Activated naive CD4-positive, alpha-beta T cell treated with anti-CD3 and anti-CD28 coated beads for 36 hours (primary cell): ENCODE data around the gene JARID2. TPM values are rescaled to one million over a fixed set of nuclear protein-coding genes. Genes with fewer than 3 reads are reported as not detected.

ENCODE experiments used
- CTCF ChIA-PET: fragments of 350-600 bp; sonication (Branson Sonifier 250); formaldehyde crosslinking; loops from one replicate; lab custom pipeline; 2021; ENCODE audit warnings: antibody characterized with exemption; lab: Charles Lee
- DNase-seq: peaks from one replicate; pipeline ENCODE4 v3.0.0-alpha.2; 2020
- H3K27ac Mint-ChIP-seq: one replicate; pipeline ENCODE4 v1.8.0; 2021; ENCODE audit warnings: mild to moderate bottlenecking, mixed read lengths
- H3K27me3 Mint-ChIP-seq: one replicate; pipeline ENCODE4 v1.8.0; 2021; ENCODE audit warnings: low read depth, mixed read lengths
- H3K36me3 Mint-ChIP-seq: one replicate; pipeline ENCODE4 v1.8.0; 2021; ENCODE audit warnings: low read depth, mixed read lengths
- H3K4me1 Mint-ChIP-seq: one replicate; pipeline ENCODE4 v1.8.0; 2021; ENCODE audit warnings: low read depth, mixed read lengths
- H3K4me3 Mint-ChIP-seq: one replicate; pipeline ENCODE4 v1.8.0; 2021; ENCODE audit warnings: mild to moderate bottlenecking, moderate library complexity, mixed read lengths
- H3K9me3 Mint-ChIP-seq: one replicate; pipeline ENCODE4 v1.8.0; 2021; ENCODE audit warnings: mixed read lengths
- intact Hi-C: fragments of 100-400 bp; cut with micrococcal nuclease; formaldehyde crosslinking; loops from one replicate; pipeline ENCODE4 v1.15.1; 2023
- total RNA-seq, 2 experiments: library from RNA; stranded (reverse); gene quantifications; one replicate each; pipeline ENCODE4 v1.2.3, GENCODE V29; 2021

JARID2 gene
- total RNA-seq: 10 to 100 TPM; 26.6 to 27.7 TPM

GRCh38 chr6:15245361-15246216 lies at the start of gene JARID2:
Gene JARID2, plus strand, starts transcription at chr6:15246069. Its CDS starts 471 bp downstream, at chr6:15246540.
- peaks cover 10% of the 10 kb centered on the region for H3K36me3 Mint-ChIP-seq
- H3K4me3 Mint-ChIP-seq: peak within 1 kb of the TSS; percentile 100
- CTCF ChIA-PET: interaction anchor here (0.6 kb wide), 1 partner anchor 175 kb away, joined by 3 read pairs; no protein-coding TSS in a partner anchor
- peaks cover 23% of the 10 kb centered on the region for H3K4me1 Mint-ChIP-seq
- peak within 1 kb of the TSS; percentile 93 for H3K27ac Mint-ChIP-seq
- peak; percentile 98 for DNase-seq
- intact Hi-C loops: loop anchor here (1.0 to 5.0 kb wide), 11 partner anchors 61 to 1128 kb away; partner anchors contain the start of genes CD83 and DTNBP1
- no peaks in the 10 kb centered on the region for H3K9me3 Mint-ChIP-seq
- no peaks in the 10 kb centered on the region for H3K27me3 Mint-ChIP-seq

GRCh38 chr6:15200087-15200486 lies 45.8 kb upstream of the JARID2 start:
- CTCF ChIA-PET: interaction anchor here (0.5 to 0.6 kb wide), 2 partner anchors 67 to 448 kb away, joined by 3 read pairs; no protein-coding TSS in a partner anchor
- Mint-ChIP-seq H3K27ac (no peak overlapping the region), H3K9me3 (no peaks in the 10 kb centered on the region), H3K4me1 (no peaks in the 10 kb centered on the region), H3K27me3 (no peaks in the 10 kb centered on the region), H3K36me3 (no peaks in the 10 kb centered on the region), H3K4me3 (no peak overlapping the region)
- no peak for DNase-seq
- intact Hi-C loops: no loop called here

- intact Hi-C loops: no loop called here
- H3K9me3 Mint-ChIP-seq: no peaks in the 10 kb centered on the region
- no peak overlapping the region for H3K27ac Mint-ChIP-seq
- H3K36me3 Mint-ChIP-seq: no peaks in the 10 kb centered on the region
- no peaks in the 10 kb centered on the region for H3K27me3 Mint-ChIP-seq
- H3K4me3 Mint-ChIP-seq: no peak overlapping the region
- DNase-seq: no peak
- CTCF ChIA-PET: interaction anchor here (0.6 kb wide), 1 partner anchor 13 kb away, joined by 4 read pairs; no protein-coding TSS in a partner anchor
- peaks cover 11% of the 10 kb centered on the region for H3K4me1 Mint-ChIP-seq
Measured at GRCh38 chr6:15205321-15205720, 40.5 kb upstream of the JARID2 start.

GRCh38 chr6:15206887-15207286 lies 39.0 kb upstream of the JARID2 start:
- H3K27ac Mint-ChIP-seq: no peak overlapping the region
- no peaks in the 10 kb centered on the region for H3K36me3 Mint-ChIP-seq
- peaks cover 11% of the 10 kb centered on the region for H3K4me1 Mint-ChIP-seq
- no peaks in the 10 kb centered on the region for H3K27me3 Mint-ChIP-seq
- H3K4me3 Mint-ChIP-seq: no peak overlapping the region
- no peak for DNase-seq
- CTCF ChIA-PET: interaction anchor here (0.6 kb wide), 1 partner anchor 440 kb away, joined by 8 read pairs; no protein-coding TSS in a partner anchor
- intact Hi-C loops: no loop called here
- peaks cover 1% of the 10 kb centered on the region for H3K9me3 Mint-ChIP-seq

- Mint-ChIP-seq H3K27me3 (no peaks in the 10 kb centered on the region), H3K27ac (no peak overlapping the region), H3K36me3 (no peaks in the 10 kb centered on the region), H3K9me3 (peaks cover 1% of the 10 kb centered on the region), H3K4me1 (peaks cover 11% of the 10 kb centered on the region), H3K4me3 (no peak overlapping the region)
- intact Hi-C loops: no loop called here
- CTCF ChIA-PET: interaction anchor here (0.7 kb wide), 1 partner anchor 42 kb away, joined by 5 read pairs; no protein-coding TSS in a partner anchor
- no peak for DNase-seq
Measured at GRCh38 chr6:15207923-15208322, 37.9 kb upstream of the JARID2 start.

- H3K27me3 Mint-ChIP-seq: no peaks in the 10 kb centered on the region
- H3K4me1 Mint-ChIP-seq: peaks cover 5% of the 10 kb centered on the region
- DNase-seq: no peak
- H3K4me3 Mint-ChIP-seq: no peak overlapping the region
- intact Hi-C loops: no loop called here
- peaks cover 1% of the 10 kb centered on the region for H3K9me3 Mint-ChIP-seq
- no peaks in the 10 kb centered on the region for H3K36me3 Mint-ChIP-seq
- H3K27ac Mint-ChIP-seq: no peak overlapping the region
- CTCF ChIA-PET: no interaction called here
Measured at GRCh38 chr6:15213838-15214400, 31.9 kb upstream of the JARID2 start.

- no peak for DNase-seq
- H3K27ac Mint-ChIP-seq: no peak overlapping the region
- H3K27me3 Mint-ChIP-seq: no peaks in the 10 kb centered on the region
- peaks cover 5% of the 10 kb centered on the region for H3K4me1 Mint-ChIP-seq
- no peak overlapping the region for H3K4me3 Mint-ChIP-seq
- no peaks in the 10 kb centered on the region for H3K36me3 Mint-ChIP-seq
- intact Hi-C loops: no loop called here
- CTCF ChIA-PET: no interaction called here
- H3K9me3 Mint-ChIP-seq: no peaks in the 10 kb centered on the region
Measured at GRCh38 chr6:15218401-15218800, 27.5 kb upstream of the JARID2 start.

- Mint-ChIP-seq H3K27me3 (no peaks in the 10 kb centered on the region), H3K9me3 (no peaks in the 10 kb centered on the region), H3K4me1 (peaks cover 5% of the 10 kb centered on the region), H3K27ac (no peak overlapping the region), H3K4me3 (no peak overlapping the region), H3K36me3 (no peaks in the 10 kb centered on the region)
- CTCF ChIA-PET: interaction anchor here (0.6 to 0.7 kb wide), 2 partner anchors 159 to 413 kb away, joined by 3 read pairs; no protein-coding TSS in a partner anchor
- intact Hi-C loops: no loop called here
- no peak for DNase-seq
Measured at GRCh38 chr6:15220062-15220461, 25.8 kb upstream of the JARID2 start.

- no peaks in the 10 kb centered on the region for H3K36me3 Mint-ChIP-seq
- intact Hi-C loops: no loop called here
- H3K27me3 Mint-ChIP-seq: no peaks in the 10 kb centered on the region
- CTCF ChIA-PET: no interaction called here
- DNase-seq: no peak
- H3K9me3 Mint-ChIP-seq: no peaks in the 10 kb centered on the region
- no peaks in the 10 kb centered on the region for H3K4me1 Mint-ChIP-seq
- no peak overlapping the region for H3K4me3 Mint-ChIP-seq
- no peak overlapping the region for H3K27ac Mint-ChIP-seq
Measured at GRCh38 chr6:15227827-15228318, 18.0 kb upstream of the JARID2 start.

GRCh38 chr6:15230827-15231226 lies 15.0 kb upstream of the JARID2 start:
- Mint-ChIP-seq H3K4me1 (no peaks in the 10 kb centered on the region), H3K36me3 (no peaks in the 10 kb centered on the region), H3K27ac (no peak overlapping the region), H3K4me3 (no peak overlapping the region), H3K27me3 (no peaks in the 10 kb centered on the region), H3K9me3 (no peaks in the 10 kb centered on the region)
- DNase-seq: no peak
- intact Hi-C loops: no loop called here
- CTCF ChIA-PET: interaction anchor here (0.6 to 0.7 kb wide), 3 partner anchors 158 to 355 kb away, joined by 3 to 4 read pairs (median 3); no protein-coding TSS in a partner anchor

- CTCF ChIA-PET: interaction anchor here (0.7 kb wide), 1 partner anchor 54 kb away, joined by 3 read pairs; no protein-coding TSS in a partner anchor
- Mint-ChIP-seq H3K27ac (no peak overlapping the region), H3K4me3 (no peak overlapping the region), H3K27me3 (no peaks in the 10 kb centered on the region), H3K9me3 (no peaks in the 10 kb centered on the region), H3K4me1 (no peaks in the 10 kb centered on the region), H3K36me3 (no peaks in the 10 kb centered on the region)
- no peak for DNase-seq
- intact Hi-C loops: no loop called here
Measured at GRCh38 chr6:15232836-15233510, 12.9 kb upstream of the JARID2 start.
